ENCODE results near the gene AGK.

AGK gene

DNA sequence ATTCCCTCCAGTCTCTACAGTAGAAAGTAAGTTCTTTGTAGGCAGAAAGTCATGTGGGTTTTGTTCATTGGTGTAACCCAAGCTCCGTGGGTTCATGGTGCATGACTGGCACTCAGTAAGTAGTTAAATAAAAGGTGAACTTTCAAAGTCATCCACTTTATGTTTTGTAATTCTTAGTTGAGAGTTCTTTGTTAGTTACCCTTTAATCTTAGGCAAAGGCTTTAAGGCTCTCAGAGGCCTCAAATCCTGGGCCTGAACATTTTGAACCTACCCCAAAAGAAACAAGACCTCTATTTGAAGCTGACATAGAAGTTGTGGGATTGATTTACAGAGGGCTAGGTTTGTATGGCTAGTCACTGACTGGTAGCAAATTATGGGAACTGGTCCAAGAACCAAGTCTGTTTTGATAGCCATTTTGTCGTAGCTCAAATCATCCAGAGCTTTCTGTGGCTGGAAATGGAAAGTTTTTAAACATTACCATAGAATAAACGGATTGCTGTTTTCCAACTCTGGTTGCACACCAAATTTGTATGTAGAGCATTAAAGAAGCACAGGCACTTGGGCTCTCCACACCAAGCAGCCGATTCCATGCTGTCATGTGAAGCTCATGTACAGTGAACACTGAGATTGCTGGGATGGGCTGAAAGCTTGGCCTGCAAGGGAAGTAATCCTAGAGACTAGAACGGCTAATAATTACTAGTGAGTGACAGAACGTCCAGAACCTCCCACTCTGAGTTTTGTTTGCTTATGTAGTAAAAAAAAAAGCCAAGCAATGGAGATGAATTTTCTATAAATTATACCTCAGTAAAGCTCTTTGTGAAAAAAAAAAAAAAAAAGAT lies 97.3 kb downstream of the AGK start:
- peak; percentile 17 for DNase-seq (ENCODE audit: low read depth, low spot score)
- TF ChIP-seq, protein P1, sequence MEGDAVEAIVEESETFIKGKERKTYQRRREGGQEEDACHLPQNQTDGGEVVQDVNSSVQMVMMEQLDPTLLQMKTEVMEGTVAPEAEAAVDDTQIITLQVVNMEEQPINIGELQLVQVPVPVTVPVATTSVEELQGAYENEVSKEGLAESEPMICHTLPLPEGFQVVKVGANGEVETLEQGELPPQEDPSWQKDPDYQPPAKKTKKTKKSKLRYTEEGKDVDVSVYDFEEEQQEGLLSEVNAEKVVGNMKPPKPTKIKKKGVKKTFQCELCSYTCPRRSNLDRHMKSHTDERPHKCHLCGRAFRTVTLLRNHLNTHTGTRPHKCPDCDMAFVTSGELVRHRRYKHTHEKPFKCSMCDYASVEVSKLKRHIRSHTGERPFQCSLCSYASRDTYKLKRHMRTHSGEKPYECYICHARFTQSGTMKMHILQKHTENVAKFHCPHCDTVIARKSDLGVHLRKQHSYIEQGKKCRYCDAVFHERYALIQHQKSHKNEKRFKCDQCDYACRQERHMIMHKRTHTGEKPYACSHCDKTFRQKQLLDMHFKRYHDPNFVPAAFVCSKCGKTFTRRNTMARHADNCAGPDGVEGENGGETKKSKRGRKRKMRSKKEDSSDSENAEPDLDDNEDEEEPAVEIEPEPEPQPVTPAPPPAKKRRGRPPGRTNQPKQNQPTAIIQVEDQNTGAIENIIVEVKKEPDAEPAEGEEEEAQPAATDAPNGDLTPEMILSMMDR (IDR thresholded peaks at IDR 0.05; ENCODE audit: low read depth, low read length) = no peak
- H3K4me3 ChIP-seq (ENCODE audit: low read depth, low read length) = no peak overlapping the region
- in situ Hi-C loops (cut with HindIII; ENCODE audit: low sequenced_read_pairs) = no loop called here

DNA sequence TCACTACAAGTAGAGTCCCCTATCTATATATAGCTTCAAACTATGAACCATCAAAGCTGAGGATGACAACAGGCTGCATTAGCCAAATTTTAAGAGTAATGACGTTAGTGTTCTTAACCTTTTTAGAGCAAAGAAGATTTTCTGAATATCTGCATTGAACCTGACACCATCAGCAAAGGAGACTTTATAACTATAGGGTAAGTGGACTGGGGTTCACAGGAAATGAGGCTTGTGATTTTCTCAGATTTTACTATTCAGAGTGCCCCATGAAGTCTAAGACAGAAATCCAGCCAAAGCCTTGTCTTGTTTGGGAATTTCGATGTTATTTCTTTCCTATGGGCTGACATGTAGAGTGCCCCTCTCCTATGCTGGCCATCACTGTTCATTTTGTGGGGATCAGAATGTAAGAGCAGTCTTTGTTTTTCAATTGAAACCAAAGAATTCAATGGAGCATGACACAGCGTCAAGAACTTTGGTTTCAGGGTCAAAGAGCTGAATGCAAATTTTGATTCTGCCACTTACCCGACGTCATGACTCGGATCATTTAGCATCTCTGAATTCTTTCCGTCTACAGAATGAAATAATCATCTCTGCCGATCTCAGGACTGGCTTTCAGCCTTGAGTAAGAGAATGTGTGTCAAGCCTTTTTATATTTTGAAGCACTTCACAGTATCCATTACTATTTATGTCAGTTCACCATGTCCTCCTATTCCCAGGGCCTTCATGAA lies 98.1 kb downstream of the AGK start:
- DNase-seq (ENCODE audit: low read depth, low spot score) = no peak
- in situ Hi-C loops (cut with HindIII; ENCODE audit: low sequenced_read_pairs) = no loop called here
- no peak overlapping the region for H3K4me3 ChIP-seq (ENCODE audit: low read depth, low read length)
- TF ChIP-seq, protein P1 (IDR thresholded peaks at IDR 0.05; ENCODE audit: low read depth, low read length) = no peak

DNA sequence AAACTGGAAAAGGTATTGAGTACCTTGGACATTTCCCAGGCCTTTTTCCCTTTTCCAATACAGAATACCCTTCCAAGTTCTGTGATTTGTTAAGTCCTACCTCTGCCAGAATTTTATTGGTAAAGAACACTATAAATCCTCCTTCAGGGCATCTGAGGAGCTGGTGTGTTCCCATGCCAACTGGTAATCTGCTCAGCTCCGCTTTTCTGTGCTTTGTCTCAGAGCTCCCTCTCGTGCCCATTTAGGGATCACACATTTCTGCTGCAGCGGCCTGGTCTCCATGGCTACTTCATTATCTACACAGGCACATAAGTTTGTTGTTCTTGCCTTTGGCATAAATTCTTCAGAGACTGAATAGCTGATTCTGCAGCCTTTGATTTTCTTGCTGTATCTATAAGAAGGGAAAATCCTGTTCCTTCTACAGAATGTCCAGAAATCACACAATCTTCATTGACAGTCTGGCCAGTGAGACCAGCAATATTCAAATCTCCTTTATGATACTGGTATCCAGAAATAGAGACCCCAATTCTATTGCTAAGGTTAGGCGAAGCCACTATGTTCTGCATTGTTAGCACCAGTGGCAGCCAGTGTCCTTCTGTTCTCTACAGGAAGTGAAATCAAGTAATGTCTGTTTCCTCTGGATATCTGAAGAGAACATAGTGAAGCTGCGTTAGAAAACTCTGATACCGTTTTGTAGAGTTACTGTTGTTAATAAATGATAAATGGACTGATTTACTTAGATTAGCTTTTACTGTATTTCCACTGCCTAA lies 98.8 kb downstream of the AGK start:
- TF ChIP-seq, protein P1 (IDR thresholded peaks at IDR 0.05; ENCODE audit: low read depth, low read length) = peak; percentile 87
- in situ Hi-C loops (cut with HindIII; ENCODE audit: low sequenced_read_pairs) = no loop called here
- no peak overlapping the region for H3K4me3 ChIP-seq (ENCODE audit: low read depth, low read length)
- DNase-seq (ENCODE audit: low read depth, low spot score) = peak; percentile 93

DNA sequence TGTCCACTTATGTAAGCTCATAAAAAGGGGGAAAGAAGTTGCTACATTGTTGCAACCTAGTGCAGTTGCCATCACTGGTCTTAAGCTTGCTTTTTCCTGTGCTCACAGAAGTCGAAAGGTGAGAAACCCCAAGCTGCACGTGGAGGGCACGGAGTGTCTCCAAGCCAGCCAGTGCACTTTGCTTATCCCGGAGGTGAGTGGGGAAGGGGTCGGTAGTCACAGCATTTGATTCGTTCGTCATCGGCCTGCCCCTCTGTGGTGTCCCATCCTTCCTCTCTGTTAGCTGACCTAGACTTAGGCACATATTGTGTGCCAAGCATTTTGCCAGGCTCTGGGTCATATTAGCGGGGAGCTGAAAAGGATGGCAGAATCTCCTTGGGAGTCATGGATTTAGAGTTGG lies 100.2 kb downstream of the AGK start:
- no peak for DNase-seq (ENCODE audit: low read depth, low spot score)
- TF ChIP-seq, protein P1 (IDR thresholded peaks at IDR 0.05; ENCODE audit: low read depth, low read length) = no peak
- no peak overlapping the region for H3K4me3 ChIP-seq (ENCODE audit: low read depth, low read length)
- in situ Hi-C loops (cut with HindIII; ENCODE audit: low sequenced_read_pairs) = no loop called here

DNA sequence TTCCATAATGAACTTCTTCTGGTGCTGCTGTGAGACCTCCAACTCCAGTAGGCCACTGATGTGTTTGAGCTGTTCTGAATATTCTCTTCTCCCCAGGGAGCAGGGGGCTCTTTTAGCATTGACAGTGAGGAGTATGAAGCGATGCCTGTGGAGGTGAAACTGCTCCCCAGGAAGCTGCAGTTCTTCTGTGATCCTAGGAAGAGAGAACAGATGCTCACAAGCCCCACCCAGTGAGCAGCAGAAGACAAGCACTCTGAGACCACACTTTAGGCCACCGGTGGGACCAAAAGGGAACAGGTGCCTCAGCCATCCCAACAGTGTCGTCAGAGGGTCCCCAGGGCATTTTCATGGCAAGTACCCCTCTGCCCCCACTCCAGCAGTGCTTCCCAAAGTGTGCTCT lies 101.5 kb downstream of the AGK start:
- TF ChIP-seq, protein P1 (IDR thresholded peaks at IDR 0.05; ENCODE audit: low read depth, low read length) = no peak
- in situ Hi-C loops (cut with HindIII; ENCODE audit: low sequenced_read_pairs) = no loop called here
- no peak for DNase-seq (ENCODE audit: low read depth, low spot score)
- no peak overlapping the region for H3K4me3 ChIP-seq (ENCODE audit: low read depth, low read length)

DNA sequence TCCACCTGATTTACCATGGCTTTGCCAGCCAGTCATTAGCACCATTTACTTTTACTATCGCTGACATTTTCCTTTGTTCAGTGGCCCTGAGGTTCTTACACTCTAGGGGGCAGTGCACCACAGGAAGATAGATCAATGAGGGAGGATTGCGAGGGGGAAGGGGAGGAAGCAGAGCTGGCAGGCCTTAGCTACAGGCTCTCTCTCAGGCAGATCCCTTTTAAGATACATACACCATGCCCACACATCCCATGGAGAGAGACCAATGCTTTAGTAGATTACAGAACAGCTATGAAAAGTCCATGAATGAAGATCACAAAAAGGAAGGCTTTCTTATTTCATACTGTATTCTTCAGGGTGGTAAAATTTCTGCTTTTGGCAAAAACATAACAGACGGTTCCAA lies 103.3 kb downstream of the AGK start:
- DNase-seq (ENCODE audit: low read depth, low spot score) = peak; percentile 73
- no peak overlapping the region for H3K4me3 ChIP-seq (ENCODE audit: low read depth, low read length)
- TF ChIP-seq, protein P1 (IDR thresholded peaks at IDR 0.05; ENCODE audit: low read depth, low read length) = peak; percentile 80
- in situ Hi-C loops (cut with HindIII; ENCODE audit: low sequenced_read_pairs) = no loop called here

Measured in astrocyte of the spinal cord (primary cell).